Cardiac fibroblast (primary cell): Measurements from ENCODE around the gene ARID1B.
A peak's percentile ranks its signal among the peaks of the same experiment; 100 is the strongest.

Experiments
- DNase-seq, 2 donors: peaks; one replicate each; pipeline versions ENCODE4 v3.0.0 to v3.0.0-alpha.2; 2010; ENCODE audit warnings: low read depth in 2 of 2
- H3K4me3 ChIP-seq, 2 donors: replicated peaks in 1 of 2; 1 replicate in 1 of 2; 2 replicates in 1 of 2; pipeline ENCODE4 v1.5.1; 2011; ENCODE audit warnings: low read depth in 2 of 2, low read length in 2 of 2, mild to moderate bottlenecking in 2 of 2, moderate library complexity in 1 of 2
- TF ChIP-seq, protein P1 (sequence below): IDR thresholded peaks from one replicate; pipeline ENCODE4 v1.5.1; 2011; ENCODE audit warnings: low read depth, mild to moderate bottlenecking, low read length, inconsistent platforms

Gene ARID1B

DNA sequence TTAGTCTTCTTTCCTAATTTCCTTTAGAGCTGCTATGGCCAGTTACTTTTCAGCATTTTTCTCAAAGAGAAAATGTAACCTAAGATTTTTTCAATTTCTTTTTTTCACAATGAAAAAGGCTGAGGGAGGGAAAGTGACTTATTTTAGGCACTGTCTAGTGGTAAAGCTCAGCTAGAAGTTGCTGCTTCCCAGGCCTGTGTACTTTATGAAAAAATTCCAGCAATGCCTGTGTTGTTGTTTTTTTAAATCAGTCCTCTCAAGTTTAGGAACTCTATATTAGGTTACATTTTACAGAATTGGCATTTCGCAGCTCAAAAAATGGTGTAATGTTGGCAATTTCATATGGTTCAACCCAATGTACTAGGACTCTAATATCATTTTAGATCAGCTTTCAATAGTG lies 269.6 kb downstream of the ARID1B start:
- H3K4me3 ChIP-seq, result no peak overlapping the region
- DNase-seq, result no peak
- TF ChIP-seq, protein P1, sequence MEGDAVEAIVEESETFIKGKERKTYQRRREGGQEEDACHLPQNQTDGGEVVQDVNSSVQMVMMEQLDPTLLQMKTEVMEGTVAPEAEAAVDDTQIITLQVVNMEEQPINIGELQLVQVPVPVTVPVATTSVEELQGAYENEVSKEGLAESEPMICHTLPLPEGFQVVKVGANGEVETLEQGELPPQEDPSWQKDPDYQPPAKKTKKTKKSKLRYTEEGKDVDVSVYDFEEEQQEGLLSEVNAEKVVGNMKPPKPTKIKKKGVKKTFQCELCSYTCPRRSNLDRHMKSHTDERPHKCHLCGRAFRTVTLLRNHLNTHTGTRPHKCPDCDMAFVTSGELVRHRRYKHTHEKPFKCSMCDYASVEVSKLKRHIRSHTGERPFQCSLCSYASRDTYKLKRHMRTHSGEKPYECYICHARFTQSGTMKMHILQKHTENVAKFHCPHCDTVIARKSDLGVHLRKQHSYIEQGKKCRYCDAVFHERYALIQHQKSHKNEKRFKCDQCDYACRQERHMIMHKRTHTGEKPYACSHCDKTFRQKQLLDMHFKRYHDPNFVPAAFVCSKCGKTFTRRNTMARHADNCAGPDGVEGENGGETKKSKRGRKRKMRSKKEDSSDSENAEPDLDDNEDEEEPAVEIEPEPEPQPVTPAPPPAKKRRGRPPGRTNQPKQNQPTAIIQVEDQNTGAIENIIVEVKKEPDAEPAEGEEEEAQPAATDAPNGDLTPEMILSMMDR, result no peak

DNA sequence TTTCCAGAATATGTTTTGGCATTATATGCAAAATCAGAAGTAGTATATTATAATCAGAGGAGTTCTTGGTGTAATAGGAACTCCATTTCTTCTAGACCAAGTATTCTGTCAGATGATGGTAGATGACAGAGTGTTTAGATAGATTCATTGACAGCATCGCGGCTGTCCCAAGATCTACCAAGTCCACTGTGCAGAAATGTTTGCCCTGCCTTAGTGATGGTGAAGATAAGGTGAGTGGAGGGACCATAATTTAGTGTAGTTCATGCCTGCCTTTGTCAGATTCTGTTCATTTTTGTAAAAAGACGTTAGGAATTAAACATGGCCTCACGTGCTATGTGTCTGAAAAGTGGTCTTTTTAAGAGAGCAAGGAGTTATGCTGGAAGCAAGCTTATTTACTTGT lies 270.1 kb downstream of the ARID1B start:
- no peak overlapping the region for H3K4me3 ChIP-seq
- TF ChIP-seq, protein P1, result no peak
- no peak for DNase-seq

DNA sequence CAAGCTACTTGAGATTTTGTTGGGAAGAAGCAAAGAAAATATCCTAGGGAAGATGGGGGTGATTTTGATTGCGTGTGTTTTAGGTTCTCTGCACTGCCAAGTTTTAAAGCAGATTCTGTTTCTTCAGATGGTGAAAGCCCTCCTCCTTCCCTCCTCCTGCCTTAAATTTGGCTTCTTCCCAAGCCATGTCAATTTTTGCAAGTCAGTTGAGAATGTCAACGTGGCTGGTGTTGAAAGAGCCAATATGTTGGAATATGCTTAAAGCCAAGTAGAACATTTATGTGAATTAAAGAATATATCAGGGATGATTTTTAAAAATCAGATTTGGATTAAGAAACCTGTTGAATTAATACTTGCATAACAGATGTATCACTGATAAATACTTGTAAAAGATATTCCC lies 270.8 kb downstream of the ARID1B start:
- TF ChIP-seq, protein P1, result no peak
- DNase-seq, result peak; percentile 42 to 76
- H3K4me3 ChIP-seq, result no peak overlapping the region

DNA sequence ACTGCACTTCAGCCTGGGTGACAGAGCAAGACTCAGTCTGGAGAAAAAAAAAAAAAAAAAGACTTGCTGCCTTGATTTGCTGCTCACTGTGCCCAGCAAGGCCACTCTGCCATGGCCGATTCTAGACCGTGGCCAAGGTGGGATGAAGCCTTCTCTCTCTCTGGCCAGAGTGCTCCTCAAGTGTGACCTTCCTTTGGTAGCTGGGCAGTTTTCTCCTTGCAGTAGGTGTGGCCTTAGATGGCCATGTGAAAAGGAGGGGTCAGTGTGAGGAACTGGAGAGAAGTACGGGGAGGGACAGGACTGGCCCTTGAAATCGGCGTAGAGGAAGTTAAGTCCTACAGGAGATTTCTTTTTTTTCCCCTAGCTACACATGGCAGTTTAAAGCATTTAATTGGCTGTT lies 272.0 kb downstream of the ARID1B start:
- H3K4me3 ChIP-seq, result no peak overlapping the region
- no peak for DNase-seq
- TF ChIP-seq, protein P1, result no peak

DNA sequence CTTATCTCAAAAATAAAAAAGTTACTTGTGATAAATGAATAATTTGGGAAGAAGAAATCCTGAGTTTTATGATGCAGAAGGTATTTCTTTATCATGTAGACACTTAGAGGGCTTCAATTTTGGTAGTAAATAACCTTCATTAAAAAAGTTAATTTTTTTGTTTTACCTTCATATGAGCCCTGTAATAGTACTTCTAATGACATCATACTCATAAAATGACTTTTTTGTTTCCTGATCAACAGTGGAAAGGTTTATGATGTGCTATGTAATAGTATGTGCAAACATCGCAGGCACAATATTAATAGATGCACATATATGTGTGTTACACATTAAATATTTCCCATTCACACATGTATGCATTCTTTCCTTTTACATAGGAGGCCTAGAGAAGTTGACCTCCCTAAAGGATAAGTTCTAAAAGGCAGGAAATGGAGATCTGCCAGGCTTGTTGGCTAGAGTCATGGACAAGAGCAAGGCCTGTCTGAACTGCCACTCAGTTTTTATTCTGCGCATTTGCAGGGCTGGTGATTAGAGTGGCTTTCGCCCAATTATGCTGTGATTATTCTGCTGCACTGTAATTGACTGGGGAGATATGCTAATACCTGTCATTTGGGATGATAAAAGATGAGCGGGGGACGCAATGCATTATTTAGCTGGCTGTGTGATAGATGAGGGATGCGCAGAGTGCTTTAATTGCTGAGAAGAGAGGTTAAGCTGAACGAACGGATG lies 273.5 kb downstream of the ARID1B start:
- H3K4me3 ChIP-seq, result no peak overlapping the region
- peak in 1 of 2 donors; percentile 55 for DNase-seq
- TF ChIP-seq, protein P1, result no peak

DNA sequence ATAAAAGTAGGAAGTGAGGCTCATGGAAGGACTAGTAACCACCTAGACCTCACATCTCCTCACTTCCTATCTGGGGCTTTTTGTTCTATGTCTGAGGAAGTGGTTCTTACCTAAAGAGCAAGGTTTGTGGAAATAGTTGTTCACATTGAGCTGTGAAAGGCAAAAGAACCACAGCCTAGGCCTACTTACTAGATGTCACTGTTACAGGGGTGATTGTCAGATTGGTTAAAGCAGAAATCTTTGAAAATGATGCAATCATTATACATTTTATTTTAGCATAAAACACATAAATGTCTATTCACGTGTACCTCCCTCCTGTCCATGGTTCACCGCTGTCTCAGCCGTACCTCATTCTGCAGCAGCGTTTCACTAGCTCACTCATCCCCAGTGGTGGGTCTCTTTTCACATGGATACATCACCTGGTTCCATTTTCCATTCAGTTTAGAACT lies 277.4 kb downstream of the ARID1B start:
- no peak overlapping the region for H3K4me3 ChIP-seq
- DNase-seq, result no peak
- TF ChIP-seq, protein P1, result no peak

DNA sequence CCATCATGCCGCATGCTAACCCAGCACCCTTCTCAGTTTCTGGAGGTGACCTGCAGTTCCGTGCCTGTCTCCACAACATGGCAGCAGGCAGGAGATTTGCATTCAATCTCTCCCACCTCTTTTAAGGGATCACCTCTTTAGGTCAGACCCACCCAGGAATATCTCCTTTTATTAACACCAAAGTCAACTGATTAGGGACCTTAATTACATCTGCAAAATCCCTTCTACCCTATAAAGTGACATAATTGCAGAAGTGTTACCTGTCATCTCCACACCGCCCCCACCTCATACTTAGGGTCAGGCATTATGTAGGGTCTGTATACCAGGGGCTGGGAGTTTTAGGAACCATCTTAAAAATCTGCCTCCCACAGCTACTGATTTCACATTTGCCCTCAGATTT lies 278.7 kb downstream of the ARID1B start:
- DNase-seq, result no peak
- TF ChIP-seq, protein P1, result no peak
- no peak overlapping the region for H3K4me3 ChIP-seq
